ENCODE results near the gene SELENOH.
"Not testable (repeated sequence)": the region's sequence is repeated elsewhere in the genome, so short reads cannot be mapped to it uniquely, and the experiment has no call there.

Gene SELENOH

GRCh38 chr11:57712256-57713150 lies 28.8 kb upstream of the SELENOH start, which contains the start of gene TMX2 (continued):
- no peak for TF ChIP-seq HOXD13 (CRISPR knock-in tag; IDR thresholded peaks at IDR 0.05; ENCODE audit: borderline replicate concordance)
- no peak for TF ChIP-seq ZNF311 (tag by site-specific recombination; IDR thresholded peaks at IDR 0.05; ENCODE audit: borderline replicate concordance)
- TF ChIP-seq ZNF292 (tag by site-specific recombination; IDR thresholded peaks at IDR 0.05; ENCODE audit: borderline replicate concordance, low read depth): no peak
- TF ChIP-seq ZNF639 (tag by site-specific recombination; IDR thresholded peaks at IDR 0.05): no peak
- TF ChIP-seq ZNF184 (tag by site-specific recombination; IDR thresholded peaks at IDR 0.05): no peak
- TF ChIP-seq KLF9 (tag by site-specific recombination; IDR thresholded peaks at IDR 0.05; ENCODE audit: low read depth): 0 out of 2 replicates have a peak, but pooled peaks have one; percentile 13
- no peak for TF ChIP-seq SCRT2 (tag by site-specific recombination; IDR thresholded peaks at IDR 0.05)
- TF ChIP-seq ZNF433 (tag by site-specific recombination; IDR thresholded peaks at IDR 0.05; ENCODE audit: low read depth): no peak

DNA sequence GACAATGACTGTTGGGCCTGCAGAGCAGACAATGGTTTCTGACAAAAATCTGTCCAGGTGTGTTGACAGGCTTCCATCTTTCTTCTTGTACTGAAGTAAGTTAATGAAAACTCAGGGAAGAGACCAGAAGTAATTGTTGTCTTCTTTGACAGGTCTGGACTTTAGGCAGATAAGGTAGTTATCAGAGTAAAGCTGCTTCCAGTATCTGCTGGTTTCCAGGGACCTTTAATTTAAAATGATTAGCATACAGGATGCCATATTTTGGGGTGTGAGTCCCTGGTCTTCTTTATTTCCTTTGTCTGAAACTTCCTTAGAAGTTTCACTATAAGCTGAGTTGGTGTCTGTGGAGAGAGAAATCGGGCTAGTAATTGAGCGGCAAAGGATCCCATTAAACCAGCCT lies 27.5 kb upstream of the SELENOH start:
- Histone ChIP-seq H3K4me3 (ENCODE audit: low read depth, low read length) (peak overlapping the region; percentile 97; the same call in 1 of the 2 replicates), H3K27ac (ENCODE audit: extremely low read depth, low read depth, low read length) (no peak overlapping the region), H3K9me3 (ENCODE audit: control insufficient read depth, insufficient read depth, low read depth, low read length) (no peaks in the 10 kb centered on the region), H3K36me3 (ENCODE audit: control insufficient read depth in 2 of 2, insufficient read depth in 1 of 2, low read length in 2 of 2) (peaks cover 0 to 22% of the 10 kb centered on the region in 2 experiments; a peak in 2 of 3 replicates), H3K4me1 (ENCODE audit: control insufficient read depth, insufficient read depth, low read length) (no peaks in the 10 kb centered on the region)
- TF ChIP-seq, protein P1, sequence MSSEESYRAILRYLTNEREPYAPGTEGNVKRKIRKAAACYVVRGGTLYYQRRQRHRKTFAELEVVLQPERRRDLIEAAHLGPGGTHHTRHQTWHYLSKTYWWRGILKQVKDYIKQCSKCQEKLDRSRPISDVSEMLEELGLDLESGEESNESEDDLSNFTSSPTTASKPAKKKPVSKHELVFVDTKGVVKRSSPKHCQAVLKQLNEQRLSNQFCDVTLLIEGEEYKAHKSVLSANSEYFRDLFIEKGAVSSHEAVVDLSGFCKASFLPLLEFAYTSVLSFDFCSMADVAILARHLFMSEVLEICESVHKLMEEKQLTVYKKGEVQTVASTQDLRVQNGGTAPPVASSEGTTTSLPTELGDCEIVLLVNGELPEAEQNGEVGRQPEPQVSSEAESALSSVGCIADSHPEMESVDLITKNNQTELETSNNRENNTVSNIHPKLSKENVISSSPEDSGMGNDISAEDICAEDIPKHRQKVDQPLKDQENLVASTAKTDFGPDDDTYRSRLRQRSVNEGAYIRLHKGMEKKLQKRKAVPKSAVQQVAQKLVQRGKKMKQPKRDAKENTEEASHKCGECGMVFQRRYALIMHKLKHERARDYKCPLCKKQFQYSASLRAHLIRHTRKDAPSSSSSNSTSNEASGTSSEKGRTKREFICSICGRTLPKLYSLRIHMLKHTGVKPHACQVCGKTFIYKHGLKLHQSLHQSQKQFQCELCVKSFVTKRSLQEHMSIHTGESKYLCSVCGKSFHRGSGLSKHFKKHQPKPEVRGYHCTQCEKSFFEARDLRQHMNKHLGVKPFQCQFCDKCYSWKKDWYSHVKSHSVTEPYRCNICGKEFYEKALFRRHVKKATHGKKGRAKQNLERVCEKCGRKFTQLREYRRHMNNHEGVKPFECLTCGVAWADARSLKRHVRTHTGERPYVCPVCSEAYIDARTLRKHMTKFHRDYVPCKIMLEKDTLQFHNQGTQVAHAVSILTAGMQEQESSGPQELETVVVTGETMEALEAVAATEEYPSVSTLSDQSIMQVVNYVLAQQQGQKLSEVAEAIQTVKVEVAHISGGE (tag by site-specific recombination; conservative IDR thresholded peaks at IDR 0.05; ENCODE audit: low read depth): no peak
- TF ChIP-seq KLF10 (tag by site-specific recombination; IDR thresholded peaks at IDR 0.05) (no peak), ZNF639 (tag by site-specific recombination; IDR thresholded peaks at IDR 0.05) (no peak)
- CTCF ChIA-PET: interaction anchor here (2.7 kb wide), 1 partner anchor 87 kb away, joined by 12 read pairs; no protein-coding TSS in a partner anchor
- POLR2A ChIA-PET: interaction anchor here (0.6 to 1.0 kb wide), 2 partner anchors 27 to 87 kb away, joined by 3 read pairs; partner anchors contain the start of gene SELENOH

- peaks cover 4 to 25% of the 10 kb centered on the region in 2 experiments; a peak in 2 of 3 replicates for H3K36me3 ChIP-seq (ENCODE audit: control insufficient read depth in 2 of 2, insufficient read depth in 1 of 2, low read length in 2 of 2)
- H3K9me3 ChIP-seq (ENCODE audit: control insufficient read depth, insufficient read depth, low read depth, low read length); H3K4me1 ChIP-seq (ENCODE audit: control insufficient read depth, insufficient read depth, low read length); H3K4me3 ChIP-seq (ENCODE audit: low read depth, low read length); POLR2A ChIA-PET; CTCF ChIA-PET; H3K27ac ChIP-seq (ENCODE audit: extremely low read depth, low read depth, low read length): not testable (repeated sequence)
These were observed 24.6 kb upstream of the SELENOH start for GRCh38 chr11:57716726-57717125.

DNA sequence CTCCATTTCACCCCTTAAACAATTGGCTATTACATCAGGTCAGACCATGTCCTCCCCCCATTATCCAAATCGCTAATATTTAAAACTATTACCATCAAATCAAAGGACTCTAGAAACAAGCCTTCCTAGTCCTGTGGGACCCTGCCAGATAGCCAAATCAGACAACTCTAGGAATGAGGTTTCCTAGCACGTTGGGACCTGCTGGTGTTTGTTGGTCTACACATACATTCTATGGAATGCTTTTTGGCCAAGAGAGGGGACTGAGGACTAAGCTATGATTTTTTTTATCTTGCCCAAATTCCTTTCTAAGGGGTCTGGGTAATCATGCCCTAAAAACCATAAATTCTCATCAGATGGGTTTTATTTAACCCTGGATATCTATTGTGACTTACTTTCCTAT lies 14.1 kb upstream of the SELENOH start:
- Histone ChIP-seq H3K36me3 (ENCODE audit: control insufficient read depth in 2 of 2, insufficient read depth in 1 of 2, low read length in 2 of 2) (peaks cover 0 to 3% of the 10 kb centered on the region in 2 experiments; a peak in 2 of 3 replicates), H3K27ac (ENCODE audit: extremely low read depth, low read depth, low read length) (no peak overlapping the region), H3K4me1 (ENCODE audit: control insufficient read depth, insufficient read depth, low read length) (no peaks in the 10 kb centered on the region), H3K9me3 (ENCODE audit: control insufficient read depth, insufficient read depth, low read depth, low read length) (no peaks in the 10 kb centered on the region), H3K4me3 (ENCODE audit: low read depth, low read length) (no peak overlapping the region)
- TF ChIP-seq ZNF677 (tag by site-specific recombination; IDR thresholded peaks at IDR 0.05) (no peak), ZNF221 (tag by site-specific recombination; IDR thresholded peaks at IDR 0.05; ENCODE audit: borderline replicate concordance) (no peak), ZNF664 (tag by site-specific recombination; IDR thresholded peaks at IDR 0.05) (no peak), YY2 (tag by site-specific recombination; IDR thresholded peaks at IDR 0.05) (no peak), ZNF707 (tag by site-specific recombination; IDR thresholded peaks at IDR 0.05) (no peak), ZNF660 (tag by site-specific recombination; IDR thresholded peaks at IDR 0.05) (no peak), REPIN1 (tag by site-specific recombination; IDR thresholded peaks at IDR 0.05; ENCODE audit: low read depth) (no peak), ZNF302 (tag by site-specific recombination; IDR thresholded peaks at IDR 0.05; ENCODE audit: low read depth) (no peak), ZNF521 (tag by site-specific recombination; IDR thresholded peaks at IDR 0.05) (no peak), ZNF501 (tag by site-specific recombination; IDR thresholded peaks at IDR 0.05) (no peak)
- CTCF ChIA-PET: interaction anchor here (0.7 to 1.1 kb wide), 2 partner anchors 74 to 172 kb away, joined by 3 read pairs; no protein-coding TSS in a partner anchor
- POLR2A ChIA-PET: interaction anchor here (1.1 to 1.7 kb wide), 2 partner anchors 9 to 15 kb away, joined by 3 to 5 read pairs; partner anchors contain the start of gene MED19

Data from HEK293 (cell line).